Fibroblast of pulmonary artery (primary cell): ENCODE data around the gene VEGFD.
A peak's percentile ranks its signal among the peaks of the same experiment; 100 is the strongest.

ENCODE experiments used
- DNase-seq: peaks from one replicate; pipeline ENCODE4 v3.0.0-alpha.2; 2010; ENCODE audit warnings: low read depth
- H3K4me3 ChIP-seq: replicated peaks from 2 replicates; pipeline ENCODE4 v1.5.1; 2011; ENCODE audit warnings: low read depth, mild to moderate bottlenecking, control low read depth, low read length, moderate library complexity
- TF ChIP-seq, protein P1 (sequence below): IDR thresholded peaks from 2 replicates; pipeline ENCODE4 v1.5.1; 2011; ENCODE audit warnings: mild to moderate bottlenecking, control low read depth, low read length, inconsistent platforms; ENCODE audit errors: missing control alignments

Gene VEGFD

DNA sequence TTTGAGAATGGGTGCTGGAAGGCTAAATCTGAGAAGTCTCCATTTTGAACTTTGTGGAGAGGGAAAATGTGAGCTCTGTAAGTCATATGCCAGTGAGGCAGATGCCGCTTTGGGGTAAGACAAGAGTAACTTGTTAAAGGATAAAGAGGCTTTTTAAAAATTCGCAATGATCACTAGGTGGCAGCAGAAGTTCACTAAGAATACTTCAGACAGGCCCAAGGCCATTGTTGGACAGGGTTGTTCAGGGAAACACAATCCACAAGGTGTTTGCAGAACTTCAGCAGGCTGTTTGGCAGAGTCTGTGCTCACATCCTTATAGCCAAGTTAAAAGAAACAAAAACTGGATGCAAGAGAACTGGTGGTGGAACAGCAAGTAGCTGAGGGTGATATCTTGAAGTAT lies 35.2 kb downstream of the VEGFD start:
- peak; percentile 80 for DNase-seq
- H3K4me3 ChIP-seq, result no peak overlapping the region
- TF ChIP-seq, protein P1, sequence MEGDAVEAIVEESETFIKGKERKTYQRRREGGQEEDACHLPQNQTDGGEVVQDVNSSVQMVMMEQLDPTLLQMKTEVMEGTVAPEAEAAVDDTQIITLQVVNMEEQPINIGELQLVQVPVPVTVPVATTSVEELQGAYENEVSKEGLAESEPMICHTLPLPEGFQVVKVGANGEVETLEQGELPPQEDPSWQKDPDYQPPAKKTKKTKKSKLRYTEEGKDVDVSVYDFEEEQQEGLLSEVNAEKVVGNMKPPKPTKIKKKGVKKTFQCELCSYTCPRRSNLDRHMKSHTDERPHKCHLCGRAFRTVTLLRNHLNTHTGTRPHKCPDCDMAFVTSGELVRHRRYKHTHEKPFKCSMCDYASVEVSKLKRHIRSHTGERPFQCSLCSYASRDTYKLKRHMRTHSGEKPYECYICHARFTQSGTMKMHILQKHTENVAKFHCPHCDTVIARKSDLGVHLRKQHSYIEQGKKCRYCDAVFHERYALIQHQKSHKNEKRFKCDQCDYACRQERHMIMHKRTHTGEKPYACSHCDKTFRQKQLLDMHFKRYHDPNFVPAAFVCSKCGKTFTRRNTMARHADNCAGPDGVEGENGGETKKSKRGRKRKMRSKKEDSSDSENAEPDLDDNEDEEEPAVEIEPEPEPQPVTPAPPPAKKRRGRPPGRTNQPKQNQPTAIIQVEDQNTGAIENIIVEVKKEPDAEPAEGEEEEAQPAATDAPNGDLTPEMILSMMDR, result peak; percentile 50

DNA sequence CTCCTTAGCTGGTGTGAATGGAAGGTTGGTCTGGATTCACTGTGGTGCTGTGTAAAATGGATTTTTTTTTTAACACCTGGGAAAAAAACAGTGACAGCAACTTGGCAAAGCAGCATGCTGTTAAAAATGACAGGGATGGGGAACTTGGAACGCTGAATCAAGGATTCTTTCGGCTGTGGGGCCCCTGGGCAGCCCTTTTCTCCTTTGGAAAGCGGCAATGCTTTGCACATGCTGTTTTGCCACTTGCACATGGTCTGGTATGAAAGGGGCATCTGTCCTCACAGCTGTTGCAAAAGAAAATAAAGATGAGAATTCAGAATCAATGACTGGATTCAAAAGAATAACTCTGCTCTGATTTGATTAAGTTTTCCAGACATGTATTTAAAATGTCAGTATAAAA lies 38.2 kb downstream of the VEGFD start:
- DNase-seq, result no peak
- H3K4me3 ChIP-seq, result no peak overlapping the region
- TF ChIP-seq, protein P1, result no peak

DNA sequence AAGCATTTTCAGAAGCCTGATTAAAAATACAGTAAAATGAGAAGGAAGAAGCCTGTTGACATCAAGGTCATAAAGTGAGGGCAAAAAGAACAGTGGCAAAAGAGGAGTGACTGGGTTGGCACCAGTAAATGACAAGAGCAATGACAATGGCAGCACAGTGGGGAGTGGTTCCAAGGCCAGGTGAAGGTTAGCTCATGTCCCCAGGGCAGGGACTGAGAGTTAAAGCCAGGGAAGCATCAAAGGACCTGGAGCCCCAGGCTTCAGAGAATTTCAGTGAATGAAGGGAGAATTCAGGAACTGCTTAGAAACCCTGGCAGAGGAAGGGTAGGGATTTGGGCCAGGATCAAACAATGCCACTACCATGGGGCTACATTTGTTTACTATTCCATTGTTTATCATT lies 40.1 kb downstream of the VEGFD start:
- DNase-seq, result no peak
- TF ChIP-seq, protein P1, result no peak
- H3K4me3 ChIP-seq, result no peak overlapping the region

DNA sequence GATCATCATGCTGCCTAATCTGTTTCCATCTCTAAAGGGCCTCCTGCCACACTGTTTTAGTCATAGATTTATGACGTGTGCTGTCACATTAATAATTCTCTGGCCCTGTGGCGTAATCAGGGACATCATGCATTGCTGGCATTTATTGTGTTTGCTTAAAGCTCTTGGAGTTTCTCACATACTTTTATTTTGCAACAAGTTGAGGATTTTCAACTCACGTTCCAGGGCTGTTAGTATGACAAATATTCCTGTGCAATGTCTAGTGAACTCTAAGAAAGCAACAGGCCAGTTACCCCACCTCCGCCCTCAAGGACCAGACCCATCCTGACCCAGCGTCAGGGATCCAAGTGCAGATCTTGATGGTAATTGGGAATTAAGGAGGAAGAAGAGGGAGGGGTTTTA lies 41.1 kb downstream of the VEGFD start:
- TF ChIP-seq, protein P1, result no peak
- no peak overlapping the region for H3K4me3 ChIP-seq
- DNase-seq, result peak; percentile 58

DNA sequence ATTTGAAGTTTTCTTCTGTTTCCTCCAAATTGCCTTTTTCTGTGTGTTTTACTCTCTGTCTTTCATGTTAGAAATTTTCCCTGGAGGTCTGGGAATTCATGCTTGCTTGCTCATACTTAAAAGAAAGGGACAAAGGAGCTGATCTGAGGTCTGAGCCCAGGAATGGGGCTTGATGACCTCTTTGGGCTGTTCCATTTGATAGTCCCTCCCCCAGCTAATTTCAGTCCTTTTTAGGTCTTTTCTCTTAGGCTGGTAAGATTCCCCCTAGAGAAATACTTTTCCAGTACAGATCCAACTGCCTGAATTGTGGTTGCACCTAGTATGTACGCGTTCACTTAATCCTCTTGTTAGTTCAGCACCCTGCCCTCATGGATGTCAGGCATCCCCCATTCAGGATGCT lies 43.3 kb downstream of the VEGFD start:
- DNase-seq, result no peak
- TF ChIP-seq, protein P1, result no peak
- H3K4me3 ChIP-seq, result no peak overlapping the region

DNA sequence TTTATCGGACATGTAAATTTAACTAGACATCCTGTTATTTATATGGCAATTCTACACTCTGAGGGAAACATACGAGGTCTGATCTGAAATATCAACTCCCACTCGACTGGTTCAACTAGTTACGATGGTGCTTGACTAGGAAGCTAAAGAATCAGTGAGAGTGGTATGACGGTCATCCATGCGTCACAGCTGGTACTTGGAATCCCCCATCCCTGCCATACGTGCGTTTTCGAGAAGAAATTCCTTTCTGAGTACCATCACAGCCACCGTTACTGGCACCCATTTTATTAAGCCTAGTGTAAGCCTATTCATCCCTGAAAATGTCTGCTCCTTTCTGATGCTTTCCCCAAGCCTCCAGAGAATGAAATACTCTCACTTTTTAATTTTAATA lies 48.2 kb downstream of the VEGFD start:
- TF ChIP-seq, protein P1, result no peak
- peak; percentile 80 for DNase-seq
- H3K4me3 ChIP-seq, result peak overlapping the region; percentile 64

DNA sequence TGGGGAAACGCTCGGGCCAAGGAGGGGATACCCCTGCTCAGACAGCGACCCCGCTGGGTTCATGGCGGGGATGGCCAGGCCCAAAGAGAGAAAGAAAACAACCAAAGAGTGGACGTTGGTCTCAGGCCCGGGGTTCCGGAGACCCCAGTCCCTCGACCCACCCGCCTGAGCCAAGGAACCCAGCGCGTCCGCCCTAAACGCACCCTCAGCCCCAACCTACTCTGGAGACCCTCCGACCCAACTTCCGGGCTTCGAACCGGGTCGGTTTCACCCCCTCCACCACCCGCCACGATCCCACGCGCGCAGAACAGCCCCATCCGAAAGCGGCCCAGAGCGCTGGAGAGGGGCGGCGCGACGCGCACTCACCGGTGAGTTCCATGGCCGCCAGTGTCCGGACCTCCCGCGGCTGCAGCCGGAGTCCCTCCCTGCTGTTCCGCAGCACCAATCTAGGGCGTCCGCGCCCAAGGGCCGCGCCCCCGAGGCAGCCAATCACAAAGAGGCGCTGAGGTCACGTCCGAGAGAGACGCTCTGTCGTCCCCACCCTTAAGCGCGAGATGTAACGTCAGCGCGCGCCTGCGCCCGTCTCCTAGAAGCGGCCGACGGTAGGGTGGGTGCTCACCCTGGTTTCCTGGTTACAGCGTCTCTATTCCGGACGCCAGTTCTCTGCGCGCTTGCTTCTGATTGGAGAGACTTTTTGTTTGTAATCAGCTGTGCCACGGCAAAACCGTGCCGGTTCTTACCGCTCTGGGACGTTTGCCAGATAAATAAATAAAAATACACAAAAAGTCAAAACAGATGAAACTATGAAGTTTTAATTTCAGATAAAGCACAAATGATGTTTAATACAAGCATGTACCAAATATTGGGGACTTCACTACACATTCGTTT lies 48.8 kb downstream of the VEGFD start, which contains the start of gene PIGA:
PIGA (minus strand) TSS at position 389 of the 888 bp plus-strand sequence. CDS start 3,593 bp downstream, outside the sequence.
- H3K4me3 ChIP-seq, result peak within 1 kb of the TSS; percentile 77
- TF ChIP-seq, protein P1, result no peak
- DNase-seq, result peak; percentile 97
